Stimulated activated CD4-positive, alpha-beta T cell treated with anti-CD3 and anti-CD28 coated beads, Interleukin-2, amount 100 ng/mL, for 4 hours (primary cell): ENCODE measurements around the gene ARRDC2.
"Not testable (repeated sequence)": the region's sequence is repeated elsewhere in the genome, so short reads cannot be mapped to it uniquely, and the experiment has no call there.

ENCODE experiments used
- DNase-seq: peaks from one replicate; pipeline ENCODE4 v3.0.0-alpha.2; 2020; ENCODE audit warnings: low read depth

Gene ARRDC2

DNA sequence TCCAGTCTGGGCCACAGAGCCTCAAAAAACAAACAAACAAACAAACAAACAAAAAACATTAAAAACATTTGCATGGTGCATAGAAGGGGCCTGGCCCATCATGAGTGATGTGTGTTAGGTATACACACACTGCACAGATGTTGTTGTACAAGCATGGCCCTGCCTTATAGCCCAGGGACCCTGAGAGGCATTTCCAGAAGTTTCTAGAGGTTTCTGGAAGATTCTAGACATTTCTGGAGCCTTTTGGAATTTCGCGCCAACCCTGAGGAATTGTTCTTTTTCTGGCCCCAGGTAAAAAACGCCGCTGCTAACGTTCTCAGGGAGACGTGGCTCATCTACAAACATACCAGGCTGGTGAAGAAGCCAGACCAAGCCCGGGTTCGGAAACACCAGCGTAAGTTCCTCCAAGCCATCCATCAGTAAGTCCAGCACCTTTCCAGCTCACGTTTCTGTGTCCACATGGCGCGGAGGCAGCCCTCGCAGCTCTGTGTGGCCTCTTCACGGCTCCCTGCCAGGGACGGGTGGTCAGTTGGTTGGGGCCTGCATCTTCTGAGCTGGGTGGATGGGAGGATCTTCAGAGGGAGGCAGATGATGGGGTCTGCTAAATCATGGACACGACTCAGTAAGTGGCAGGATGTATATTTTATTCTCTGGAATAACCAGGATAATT is 18.4 kb upstream of the ARRDC2 start:
- no peak for DNase-seq

DNA sequence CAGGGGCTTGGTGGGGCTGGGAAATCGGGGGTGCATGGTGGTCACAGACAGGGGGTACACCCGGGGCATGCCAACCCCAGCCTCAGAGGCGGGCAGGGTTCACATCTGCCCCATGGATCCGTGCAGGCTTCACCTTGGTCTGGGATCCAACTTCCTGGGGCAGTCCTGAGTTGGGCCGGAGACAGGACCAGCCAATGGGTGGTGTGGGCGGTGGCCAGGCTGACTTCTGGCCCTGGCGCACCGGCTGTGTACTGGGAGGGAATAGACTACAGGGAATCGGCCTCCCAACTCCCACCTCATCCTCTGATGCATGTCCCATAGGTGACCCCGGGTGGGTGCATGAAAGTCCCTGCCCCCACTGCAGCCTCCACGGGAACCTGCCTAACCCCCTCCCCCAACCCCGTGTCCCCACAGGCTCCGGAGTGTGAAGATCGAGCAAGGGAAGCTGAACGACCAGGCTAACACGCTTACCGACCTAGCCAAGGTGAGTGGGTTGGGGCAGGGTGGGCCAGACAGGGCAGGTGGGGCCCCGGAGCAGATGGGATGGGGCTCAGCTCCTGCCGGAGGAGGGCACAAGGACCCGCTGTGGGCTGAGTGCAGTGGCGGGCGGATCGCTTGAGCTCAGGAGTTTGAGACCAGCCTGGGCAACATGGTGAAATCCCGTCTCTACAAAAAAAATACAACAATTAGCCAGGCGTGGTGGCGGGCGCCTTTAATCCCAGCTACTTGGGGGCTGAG is 14.7 kb upstream of the ARRDC2 start:
- no peak for DNase-seq

DNA sequence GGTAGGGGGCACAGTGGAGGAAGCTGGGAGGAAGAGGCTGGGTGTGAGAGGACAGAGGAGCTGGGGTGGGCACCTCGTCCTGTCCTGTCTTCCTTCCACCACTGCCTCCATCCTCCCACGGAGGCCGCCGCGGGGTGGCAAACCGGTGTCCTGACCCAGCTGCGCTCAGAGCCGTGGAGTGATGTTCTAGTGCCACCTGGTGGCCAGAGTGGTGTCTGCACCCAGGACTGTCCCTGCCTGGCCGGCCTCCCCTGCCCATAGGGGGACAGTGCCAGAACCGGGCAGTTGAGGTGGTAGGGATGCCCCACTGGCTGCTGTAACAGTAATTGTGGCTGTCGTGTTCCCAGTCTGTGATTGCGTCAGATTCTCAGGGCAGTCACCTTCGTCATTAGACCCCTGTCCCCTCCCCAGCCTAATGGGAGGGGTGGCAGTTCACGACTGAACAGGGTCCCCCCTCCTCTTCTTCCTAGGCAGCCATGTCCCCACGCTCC is 11.1 kb upstream of the ARRDC2 start:
- peak; percentile 78 for DNase-seq

DNA sequence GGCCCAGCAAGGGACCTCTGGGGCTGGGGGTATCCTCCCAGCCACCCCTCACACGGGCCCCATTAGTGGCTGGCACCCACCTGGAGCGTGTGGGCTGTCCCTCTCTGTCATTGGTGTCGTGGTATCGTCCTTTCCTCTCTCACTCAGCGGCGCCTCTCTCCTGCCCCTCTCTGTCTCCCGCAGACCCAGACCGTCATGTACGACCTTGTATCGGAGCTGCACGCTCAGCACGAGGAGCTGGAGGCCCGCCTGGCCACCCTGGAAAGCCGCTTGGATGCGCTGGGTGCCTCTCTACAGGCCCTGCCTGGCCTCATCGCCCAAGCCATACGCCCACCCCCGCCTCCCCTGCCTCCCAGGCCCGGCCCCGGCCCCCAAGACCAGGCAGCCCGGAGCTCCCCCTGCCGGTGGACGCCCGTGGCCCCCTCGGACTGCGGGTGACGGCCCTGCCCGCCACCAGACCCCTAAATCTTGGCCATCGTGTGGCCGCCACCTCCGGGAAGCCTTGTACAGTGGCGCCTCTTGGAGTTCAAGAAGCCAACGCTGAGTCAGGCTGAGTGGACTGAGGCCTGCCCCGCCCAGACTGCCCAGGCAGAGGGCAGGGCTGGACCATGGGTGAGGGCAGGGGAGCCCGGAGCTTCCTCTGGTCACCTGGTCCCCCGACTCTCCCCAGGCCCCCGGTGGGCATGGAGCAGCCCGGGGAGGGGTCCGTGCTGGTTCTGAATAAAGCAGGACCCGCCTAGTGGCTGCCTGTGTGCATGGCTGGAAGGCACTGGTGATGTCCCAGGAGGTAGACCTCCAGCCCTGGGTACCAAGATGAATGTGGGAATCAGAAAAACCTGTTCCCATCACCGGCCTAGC is 9.8 kb upstream of the ARRDC2 start:
- no peak for DNase-seq

DNA sequence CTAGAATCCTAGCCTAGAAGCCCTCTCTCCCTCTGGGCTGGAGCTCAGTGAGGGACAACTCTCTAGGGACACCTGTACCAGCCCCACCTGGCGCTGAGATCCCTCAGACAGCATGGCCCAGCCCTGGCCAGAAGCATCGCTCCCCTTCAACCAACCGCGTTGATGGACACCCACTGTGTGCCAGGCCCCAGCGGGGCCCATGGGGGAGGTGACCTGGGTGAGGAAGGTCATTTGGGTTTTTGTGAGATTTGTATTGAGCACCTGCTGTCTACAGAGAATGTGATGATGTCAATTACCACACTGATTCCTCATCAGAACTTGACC is 9.2 kb upstream of the ARRDC2 start:
- no peak for DNase-seq

DNA sequence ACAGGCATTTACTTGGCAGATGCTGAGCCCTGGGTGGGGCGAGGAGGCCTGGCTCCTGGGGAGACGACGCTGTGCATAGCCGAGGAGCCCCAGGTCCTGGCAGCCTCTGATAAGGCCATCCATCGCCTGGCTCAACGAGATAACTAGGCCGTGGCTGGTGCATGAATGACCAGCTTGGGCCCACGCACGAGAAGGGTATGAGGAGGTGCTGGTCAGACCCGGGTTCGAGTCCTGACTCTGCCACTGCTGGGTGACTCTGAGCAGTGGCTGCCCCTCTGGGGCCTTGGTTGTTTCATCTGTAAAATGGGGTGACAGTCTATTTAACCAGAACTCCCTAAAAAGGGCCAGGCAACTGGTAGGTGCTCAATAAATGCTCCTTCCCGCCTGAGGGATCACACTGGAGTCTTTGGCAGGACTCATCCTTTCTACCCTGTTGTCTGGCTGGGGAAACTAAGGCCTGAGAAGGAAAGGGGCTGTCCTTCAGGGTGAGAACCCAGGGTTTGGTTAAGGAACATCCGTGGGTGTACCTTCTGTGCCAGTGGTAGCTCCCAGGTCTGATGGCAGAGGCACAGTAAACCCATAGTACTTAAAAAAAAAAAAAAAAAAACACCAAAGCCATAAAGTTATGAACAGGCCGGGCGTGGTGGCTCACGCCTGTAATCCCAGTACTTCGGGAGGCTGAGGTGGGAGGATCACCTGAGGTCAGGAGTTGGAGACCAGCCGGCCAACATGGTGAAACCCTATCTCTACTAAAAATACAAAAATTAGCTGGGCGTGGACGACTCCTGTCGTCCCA is 8.1 kb upstream of the ARRDC2 start:
- DNase-seq: no peak

DNA sequence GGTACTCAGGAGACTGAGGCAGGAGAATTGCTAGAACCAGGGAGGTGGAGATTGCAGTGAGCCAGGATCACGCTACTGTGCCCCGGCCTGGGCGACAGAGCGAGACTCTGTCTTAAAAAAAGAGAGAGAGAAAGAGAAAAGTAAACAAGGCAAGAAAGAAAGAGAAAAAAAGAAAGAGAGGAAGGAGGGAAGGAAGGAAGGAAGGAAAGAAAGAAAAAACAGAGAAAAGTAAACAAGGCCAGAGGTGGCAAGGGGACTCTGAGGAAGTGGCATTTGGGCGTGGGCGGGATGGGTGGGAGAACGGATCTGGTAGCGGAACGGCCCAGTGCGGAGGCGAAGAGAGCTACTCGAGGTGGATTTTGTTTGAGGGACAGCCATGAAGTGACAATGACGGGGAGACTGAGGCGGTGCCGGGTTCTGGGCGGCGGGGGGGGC is 7.5 kb upstream of the ARRDC2 start:
- DNase-seq: no peak

DNA sequence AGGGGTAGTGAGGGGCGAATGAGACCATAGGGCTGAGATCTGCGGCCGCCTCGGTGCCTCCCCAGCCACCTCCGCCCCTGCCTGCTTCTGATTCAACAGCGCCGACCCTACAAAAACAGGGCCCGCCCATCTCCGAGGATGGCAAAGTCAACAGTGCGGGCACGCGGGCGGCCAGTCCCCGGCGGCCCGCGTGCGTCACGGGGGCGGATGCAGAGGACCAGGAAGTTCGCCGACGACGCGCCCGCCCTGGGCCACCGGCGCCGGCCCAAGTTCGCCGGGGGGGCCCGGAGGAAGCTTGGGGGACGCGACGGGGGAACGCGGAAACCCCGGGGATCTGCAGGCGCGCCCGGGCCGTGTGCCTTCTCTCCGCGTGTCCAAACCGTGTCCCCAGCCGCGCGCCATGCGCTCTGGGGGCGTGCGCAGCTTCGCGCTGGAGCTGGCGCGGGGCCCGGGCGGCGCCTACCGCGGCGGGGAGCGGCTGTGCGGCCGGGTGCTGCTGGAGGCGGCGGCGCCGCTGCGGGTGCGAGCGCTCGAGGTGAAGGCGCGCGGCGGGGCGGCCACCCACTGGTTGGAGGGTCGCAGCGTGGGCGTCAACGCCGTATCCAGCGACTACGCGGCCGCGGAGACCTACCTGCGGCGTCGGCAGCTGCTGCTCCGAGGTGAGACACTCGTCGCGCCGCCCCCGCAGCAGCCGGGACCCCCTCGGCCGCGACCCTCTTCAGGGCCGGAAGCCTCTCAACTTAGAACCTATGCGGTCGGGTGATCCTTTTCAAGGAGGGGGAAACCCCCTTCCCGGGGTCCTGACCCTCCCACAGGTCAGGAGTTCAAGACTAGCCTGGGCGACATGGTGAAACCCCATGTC is 6.8 kb upstream of the ARRDC2 start:
- DNase-seq: peak; percentile 80

DNA sequence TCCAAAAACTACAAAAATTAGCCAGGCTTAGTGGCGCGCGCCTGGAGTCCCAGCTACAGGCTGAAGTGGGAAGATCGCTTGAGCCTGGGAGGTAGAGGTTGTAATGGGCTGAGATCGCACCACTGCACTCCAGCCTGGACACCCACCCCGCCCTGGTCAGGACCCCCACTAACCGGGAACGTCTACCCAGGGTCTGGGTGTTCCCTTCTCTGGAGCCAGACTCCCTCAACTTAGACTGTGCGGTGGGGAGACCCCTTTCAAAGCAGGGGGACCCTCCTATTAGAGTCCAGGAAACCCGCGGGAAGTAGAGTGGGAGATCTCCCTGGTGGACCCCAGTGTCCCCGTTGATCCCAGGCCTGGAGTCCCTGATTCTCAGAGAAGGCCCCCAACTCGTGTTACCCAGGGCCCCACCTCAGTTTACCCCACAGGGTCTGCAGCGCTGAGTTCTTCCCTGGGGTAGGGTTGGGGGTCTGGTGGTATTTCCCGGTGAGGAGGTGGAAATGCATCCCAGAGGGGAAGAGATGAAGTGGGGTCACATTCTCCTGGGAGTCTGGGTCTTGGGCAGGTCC is 6.1 kb upstream of the ARRDC2 start:
- DNase-seq: no peak

DNA sequence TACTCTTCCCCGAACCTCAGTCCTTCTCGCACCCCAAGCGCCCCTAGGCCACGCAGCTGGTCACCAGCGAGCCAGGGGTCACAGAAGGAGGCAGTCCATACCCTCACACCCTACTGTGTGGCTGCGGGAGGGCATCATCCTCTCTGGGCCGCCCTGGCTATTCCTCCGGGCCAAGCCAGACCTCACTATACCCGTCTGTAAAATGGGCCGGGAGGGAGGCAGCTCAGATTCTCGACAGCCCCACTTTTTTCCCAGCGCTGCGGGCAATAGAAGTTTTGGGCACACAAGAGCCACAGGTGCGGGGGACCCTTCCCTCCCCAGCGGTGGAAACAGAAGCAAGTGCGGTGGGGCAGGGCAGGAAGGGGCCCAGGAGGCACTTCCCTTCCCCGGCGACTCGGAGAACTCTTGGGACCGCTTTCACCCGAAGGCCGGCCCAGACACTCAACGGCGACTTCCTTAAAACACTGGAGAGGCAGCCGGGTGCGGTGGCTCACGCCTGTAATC is 5.6 kb upstream of the ARRDC2 start:
- no peak for DNase-seq

DNA sequence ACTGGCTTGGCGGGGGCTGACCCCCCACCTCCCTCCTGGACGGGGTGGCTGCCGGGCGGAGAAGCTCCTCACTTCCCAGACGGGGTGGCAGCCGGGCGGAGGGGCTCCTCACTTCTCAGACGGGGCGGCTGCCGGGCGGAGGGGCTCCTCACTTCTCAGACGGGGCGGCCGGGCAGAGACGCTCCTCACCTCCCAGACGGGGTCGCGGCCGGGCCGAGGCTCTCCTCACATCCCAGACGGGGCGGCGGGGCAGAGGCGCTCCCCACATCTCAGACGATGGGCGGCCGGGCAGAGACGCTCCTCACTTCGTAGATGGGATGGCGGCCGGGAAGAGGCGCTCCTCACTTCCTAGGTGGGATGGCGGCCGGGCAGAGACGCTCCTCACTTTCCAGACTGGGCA is 2.2 kb upstream of the ARRDC2 start:
- DNase-seq: not testable (repeated sequence)

DNA sequence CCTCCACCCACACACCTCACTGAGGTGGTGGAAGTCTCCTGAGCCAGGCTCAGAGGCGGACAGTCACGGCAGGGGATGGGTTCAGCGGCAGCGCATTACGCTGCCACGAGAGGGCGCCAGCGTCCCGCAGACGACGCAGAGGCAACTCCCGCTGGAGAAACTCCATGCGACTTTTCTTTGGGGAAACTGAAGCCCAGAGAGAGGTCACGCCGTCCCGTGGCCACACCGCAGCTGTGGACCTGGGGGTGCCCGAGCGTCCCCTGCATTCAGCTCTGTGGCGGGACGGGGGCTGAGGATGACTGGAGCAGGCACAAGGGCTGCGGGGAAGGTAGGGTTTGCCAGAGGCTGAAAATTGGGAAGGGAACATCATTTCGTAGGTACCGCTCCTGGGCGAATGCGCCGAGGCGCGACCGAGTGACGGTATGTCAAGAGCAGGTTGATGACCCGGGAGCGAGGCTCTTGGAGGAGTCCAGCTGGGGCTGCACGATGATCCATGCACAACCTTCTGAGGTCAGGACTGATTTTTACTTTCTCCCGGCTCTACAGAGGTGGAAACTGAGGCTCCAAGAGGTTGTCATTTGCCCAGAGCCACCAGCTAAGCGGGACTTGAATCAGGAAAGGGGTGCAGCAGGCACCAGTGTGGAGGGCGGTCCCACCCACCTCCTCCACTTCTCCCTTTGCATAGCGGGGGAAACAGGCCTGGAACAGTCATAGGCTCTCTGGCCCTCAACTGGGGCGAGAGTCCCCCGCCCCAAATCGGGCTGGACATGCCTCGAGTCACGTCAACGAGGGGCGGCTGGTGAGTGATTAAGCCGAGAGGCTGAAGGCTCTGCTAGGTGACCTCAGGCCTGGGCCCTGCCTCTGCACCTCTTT is 690 bp upstream of the ARRDC2 start:
- peak; percentile 67 for DNase-seq

DNA sequence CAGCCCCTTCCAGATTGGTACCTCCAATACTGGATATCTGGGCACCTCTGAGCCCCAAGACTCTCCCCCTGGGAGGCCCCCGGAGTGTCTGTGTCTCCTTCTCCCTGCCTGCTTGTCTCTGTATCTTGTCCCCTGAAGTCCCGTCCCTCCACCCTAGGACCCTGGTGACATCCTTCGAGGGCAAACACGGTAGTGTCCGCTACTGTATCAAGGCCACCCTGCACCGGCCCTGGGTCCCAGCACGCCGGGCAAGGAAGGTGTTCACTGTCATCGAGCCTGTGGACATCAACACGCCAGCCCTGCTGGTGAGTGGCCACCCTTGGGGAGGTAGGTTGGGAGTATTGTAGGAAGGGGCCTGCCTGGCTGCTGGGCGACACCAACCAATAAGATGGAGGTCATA is 844 bp downstream of the ARRDC2 start:
- DNase-seq: no peak

DNA sequence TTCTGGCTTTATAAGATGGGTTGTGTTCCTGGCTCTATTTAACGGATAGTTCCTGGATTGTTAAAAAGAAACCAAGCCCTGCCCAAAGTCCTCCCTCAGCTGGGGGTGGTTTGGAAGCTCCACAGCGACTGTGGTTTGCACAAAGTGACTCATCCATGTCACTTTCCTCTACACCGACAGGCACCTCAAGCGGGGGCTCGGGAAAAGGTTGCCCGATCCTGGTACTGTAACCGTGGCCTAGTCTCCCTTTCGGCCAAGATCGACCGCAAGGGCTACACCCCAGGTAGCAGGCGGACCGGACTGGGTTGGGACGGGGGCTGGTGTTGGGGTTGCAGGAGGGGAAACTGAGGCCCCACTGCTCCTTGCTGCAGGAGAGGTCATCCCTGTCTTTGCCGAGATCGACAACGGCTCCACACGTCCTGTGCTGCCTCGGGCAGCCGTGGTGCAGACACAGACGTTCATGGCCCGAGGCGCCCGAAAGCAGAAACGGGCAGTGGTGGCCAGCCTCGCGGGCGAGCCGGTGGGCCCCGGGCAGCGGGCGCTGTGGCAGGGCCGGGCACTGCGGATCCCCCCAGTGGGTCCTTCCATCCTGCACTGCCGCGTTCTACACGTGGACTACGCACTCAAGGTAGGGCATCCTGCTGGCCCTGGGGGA is 1.6 kb downstream of the ARRDC2 start:
- no peak for DNase-seq

DNA sequence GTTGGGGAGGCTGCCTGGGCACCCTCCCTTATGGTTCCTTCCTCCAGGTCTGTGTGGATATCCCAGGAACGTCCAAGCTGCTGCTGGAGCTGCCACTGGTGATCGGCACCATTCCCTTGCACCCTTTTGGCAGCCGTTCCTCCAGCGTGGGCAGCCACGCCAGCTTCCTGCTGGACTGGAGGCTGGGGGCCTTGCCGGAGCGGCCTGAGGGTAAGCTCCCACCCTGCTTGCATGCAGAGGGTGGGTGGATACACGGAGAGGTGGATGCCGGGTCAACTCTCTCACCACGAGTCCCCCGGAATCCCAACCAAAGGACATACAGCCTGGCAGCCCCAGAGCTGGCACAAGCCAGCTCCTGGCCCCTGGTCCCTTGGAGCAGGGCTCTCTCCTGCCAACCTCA is 2.2 kb downstream of the ARRDC2 start:
- no peak for DNase-seq

DNA sequence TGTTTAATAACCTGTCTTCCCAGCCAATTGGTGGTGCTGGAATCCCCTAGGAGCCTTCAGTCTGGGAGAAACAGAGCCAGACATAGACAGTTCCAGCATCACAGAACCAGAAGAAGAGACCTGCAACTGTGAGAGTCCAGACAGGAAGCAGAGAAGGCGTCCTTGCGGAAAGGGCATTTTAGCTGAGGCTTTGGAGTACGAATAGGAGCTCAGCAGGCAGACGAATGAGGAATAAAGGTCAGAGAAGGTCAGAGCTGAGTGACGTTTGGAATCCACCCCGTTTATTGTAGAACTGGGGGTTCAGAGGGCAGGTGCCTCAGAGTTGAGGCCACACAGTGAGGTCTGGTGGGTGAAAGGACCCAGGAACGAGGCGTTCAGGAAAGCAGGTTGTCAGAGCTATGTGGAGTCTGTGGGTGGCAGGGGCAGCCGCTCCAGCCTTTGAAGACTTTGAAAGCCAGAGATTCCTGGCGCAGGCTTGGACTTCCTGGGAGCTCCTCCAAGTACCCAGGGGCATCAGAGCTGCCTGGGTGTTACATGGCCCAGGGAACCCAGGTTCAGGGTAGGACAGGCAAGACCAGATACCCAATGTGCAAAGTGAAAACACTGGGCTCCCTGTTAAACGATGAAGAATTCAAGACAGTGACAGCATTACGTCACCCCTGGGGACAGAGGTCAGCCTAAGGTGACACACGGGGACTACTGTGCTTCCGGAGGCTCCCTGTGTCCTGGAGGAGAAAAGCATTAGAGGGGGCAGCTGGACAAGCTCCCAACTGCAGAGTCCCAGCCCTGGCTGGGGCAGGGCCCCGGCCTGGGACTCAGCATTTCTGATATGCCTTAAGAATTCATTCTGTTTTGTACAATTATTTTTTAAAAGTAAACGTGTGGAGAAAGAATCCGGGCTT is 5.5 kb downstream of the ARRDC2 start:
- DNase-seq: no peak

DNA sequence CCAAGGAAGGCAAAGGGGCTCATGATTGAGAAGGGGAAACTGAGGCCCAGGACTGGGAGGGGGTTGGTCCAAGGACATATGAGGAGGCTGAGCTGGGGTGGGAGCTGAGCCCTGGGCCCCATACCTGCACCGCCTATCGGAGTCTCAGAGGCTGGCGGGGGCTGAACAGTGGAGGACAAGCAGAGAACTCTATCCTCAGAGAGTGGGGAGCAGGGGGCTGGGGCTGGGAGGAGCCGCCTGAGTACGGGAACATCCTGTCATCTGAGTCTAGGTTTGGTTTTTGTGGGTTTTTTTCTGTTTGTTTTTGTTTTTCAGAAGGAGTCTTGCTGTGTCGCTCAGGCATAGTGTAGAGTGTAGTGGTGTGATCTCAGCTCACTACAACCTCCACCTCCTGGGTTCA is 6.2 kb downstream of the ARRDC2 start:
- no peak for DNase-seq
